ENCODE data around the gene PCOLCE2.

DNA sequence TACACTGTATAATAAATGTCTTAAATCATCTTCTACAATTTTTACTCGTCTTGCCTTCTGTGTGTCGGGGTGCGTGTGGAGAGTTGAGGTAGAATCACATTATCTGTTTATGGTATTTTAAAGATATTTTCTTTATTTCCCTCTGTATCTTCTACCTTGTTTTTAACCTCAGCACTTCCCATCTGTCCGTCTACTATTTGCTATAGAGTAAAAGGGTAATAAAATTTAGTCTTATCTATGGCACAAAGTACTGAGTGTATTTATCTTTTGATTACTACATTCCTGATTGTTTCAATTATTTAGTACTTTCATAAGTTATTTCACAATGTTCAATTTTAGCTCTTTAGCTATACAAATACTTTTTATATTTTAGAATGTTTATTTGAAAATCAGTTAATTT is 102.9 kb downstream of the PCOLCE2 start:
- no peak for TF ChIP-seq BRCA1 (IDR thresholded peaks at IDR 0.05; ENCODE audit: low read depth, low read length)
- no peak for TF ChIP-seq SP1 (IDR thresholded peaks at IDR 0.05; ENCODE audit: low read depth, low read length)
- TF ChIP-seq, protein P1, sequence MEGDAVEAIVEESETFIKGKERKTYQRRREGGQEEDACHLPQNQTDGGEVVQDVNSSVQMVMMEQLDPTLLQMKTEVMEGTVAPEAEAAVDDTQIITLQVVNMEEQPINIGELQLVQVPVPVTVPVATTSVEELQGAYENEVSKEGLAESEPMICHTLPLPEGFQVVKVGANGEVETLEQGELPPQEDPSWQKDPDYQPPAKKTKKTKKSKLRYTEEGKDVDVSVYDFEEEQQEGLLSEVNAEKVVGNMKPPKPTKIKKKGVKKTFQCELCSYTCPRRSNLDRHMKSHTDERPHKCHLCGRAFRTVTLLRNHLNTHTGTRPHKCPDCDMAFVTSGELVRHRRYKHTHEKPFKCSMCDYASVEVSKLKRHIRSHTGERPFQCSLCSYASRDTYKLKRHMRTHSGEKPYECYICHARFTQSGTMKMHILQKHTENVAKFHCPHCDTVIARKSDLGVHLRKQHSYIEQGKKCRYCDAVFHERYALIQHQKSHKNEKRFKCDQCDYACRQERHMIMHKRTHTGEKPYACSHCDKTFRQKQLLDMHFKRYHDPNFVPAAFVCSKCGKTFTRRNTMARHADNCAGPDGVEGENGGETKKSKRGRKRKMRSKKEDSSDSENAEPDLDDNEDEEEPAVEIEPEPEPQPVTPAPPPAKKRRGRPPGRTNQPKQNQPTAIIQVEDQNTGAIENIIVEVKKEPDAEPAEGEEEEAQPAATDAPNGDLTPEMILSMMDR (IDR thresholded peaks at IDR 0.05 in 2 of 3, conservative IDR thresholded peaks at IDR 0.05 in 1 of 3; ENCODE audit: control insufficient read depth in 2 of 3, extremely low read depth in 1 of 3, insufficient read depth in 1 of 3, low read depth in 3 of 3, low read length in 3 of 3): no peak

Data from GM12878 (cell line).